ENCODE data around the gene JMJD8. TPM values are rescaled to one million over a fixed set of nuclear protein-coding genes. Genes with fewer than 3 reads are reported as not detected.

JMJD8 gene
- total RNA-seq, 1 donor from 2014 or later, result 20.2 TPM

Other genes with a start within 250 kb of the JMJD8 start
- gene CAPN15, start 156.6 kb downstream of the JMJD8 start, total RNA-seq, result 15.5 and 20.2 TPM in 2 replicates
- gene PRR35, start 123.9 kb downstream of the JMJD8 start, total RNA-seq, result not detected in 2 replicates
- 2.0 and 2.4 TPM in 2 replicates for gene NHLRC4, start 117.3 kb downstream of the JMJD8 start, total RNA-seq
- 14.2 and 20.2 TPM in 2 replicates for gene PIGQ, start 114.4 kb downstream of the JMJD8 start, total RNA-seq
- 6.8 and 10.9 TPM in 2 replicates for gene RAB40C, start 94.3 kb downstream of the JMJD8 start, total RNA-seq
- gene WFIKKN1, start 53.3 kb downstream of the JMJD8 start, total RNA-seq, result under 0.01 and 0.20 TPM in 2 replicates
- gene METTL26, start 48.0 kb downstream of the JMJD8 start, total RNA-seq, result 64.5 and 74.0 TPM in 2 replicates
- 10.5 and 11.9 TPM in 2 replicates for gene MCRIP2, start 42.5 kb downstream of the JMJD8 start, total RNA-seq
- gene WDR90, start 35.0 kb downstream of the JMJD8 start, total RNA-seq, result 4.2 and 6.1 TPM in 2 replicates
- 20.0 and 25.4 TPM in 2 replicates for gene RHOT2, start 16.2 kb downstream of the JMJD8 start, total RNA-seq
- under 0.01 and 0.22 TPM in 2 replicates for gene RHBDL1, start 8.7 kb downstream of the JMJD8 start, total RNA-seq
- gene STUB1, start 3.9 kb downstream of the JMJD8 start, total RNA-seq, result 90.7 and 113 TPM in 2 replicates
- gene WDR24, start 6.1 kb upstream of the JMJD8 start, total RNA-seq, result 1.7 and 3.2 TPM in 2 replicates
- gene FBXL16, start 21.5 kb upstream of the JMJD8 start, total RNA-seq, result under 0.01 TPM in 2 replicates
- 13.1 and 28.8 TPM in 2 replicates for gene METRN, start 30.8 kb upstream of the JMJD8 start, total RNA-seq
- gene ANTKMT, start 36.8 kb upstream of the JMJD8 start, total RNA-seq, result 20.0 and 31.2 TPM in 2 replicates
- gene CCDC78, start 42.1 kb upstream of the JMJD8 start, total RNA-seq, result 0.40 and 0.44 TPM in 2 replicates
- 4.4 and 5.4 TPM in 2 replicates for gene HAGHL, start 42.8 kb upstream of the JMJD8 start, total RNA-seq
- 23.8 and 33.5 TPM in 2 replicates for gene CIAO3, start 56.7 kb upstream of the JMJD8 start, total RNA-seq
- gene MSLN, start 76.4 kb upstream of the JMJD8 start, total RNA-seq, result 0.20 TPM in 1 of 2 replicates, not detected in the other
- 16.3 and 19.0 TPM in 2 replicates for gene RPUSD1, start 104.0 kb upstream of the JMJD8 start, total RNA-seq
- gene CHTF18, start 104.3 kb upstream of the JMJD8 start, total RNA-seq, result 4.8 and 6.8 TPM in 2 replicates
- gene GNG13, start 116.4 kb upstream of the JMJD8 start, total RNA-seq, result not detected in 2 replicates

Data from lung microvascular endothelial cell (primary cell).